ENCODE measurements around the gene ATF6.

ATF6 gene

DNA sequence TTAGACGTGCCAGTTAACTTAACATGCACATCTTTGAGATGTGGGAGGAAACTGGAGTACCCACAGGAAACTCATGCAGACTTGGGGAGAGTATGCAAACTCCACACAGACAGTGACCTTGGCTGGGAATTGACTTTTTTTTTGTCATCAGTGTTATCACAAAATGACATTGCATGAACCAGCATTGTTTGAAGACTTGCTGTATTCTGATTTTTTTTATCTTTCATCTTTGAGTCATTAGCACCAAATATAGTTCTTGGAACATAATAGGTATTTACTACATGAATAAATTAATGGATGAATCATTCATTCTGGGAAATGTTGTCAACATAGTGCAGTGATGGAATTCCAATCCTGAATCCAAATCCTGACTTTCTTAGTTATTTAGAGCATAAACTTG lies 77.0 kb downstream of the ATF6 start:
- Histone ChIP-seq H3K4me3 (ENCODE audit: low read length in 2 of 2) (no peak overlapping the region), H3K4me1 (ENCODE audit: control insufficient read depth in 2 of 2, insufficient read depth in 2 of 2, low read length in 2 of 2) (no peaks in the 10 kb centered on the region), H3K9me3 (ENCODE audit: control insufficient read depth in 2 of 2, low read length in 2 of 2) (no peaks in the 10 kb centered on the region), H3K27me3 (ENCODE audit: control insufficient read depth in 2 of 2, insufficient read depth in 2 of 2, low read length in 2 of 2) (no peaks in the 10 kb centered on the region), H3K27ac (ENCODE audit: low read depth in 2 of 2, low read length in 2 of 2) (no peak overlapping the region), H3K36me3 (ENCODE audit: control insufficient read depth in 2 of 2, insufficient read depth in 2 of 2, low read length in 2 of 2) (peaks cover 9 to 11% of the 10 kb centered on the region in 2 donors), H3K9ac (ENCODE audit: low read depth in 1 of 2, low read length in 2 of 2) (no peak overlapping the region)

DNA sequence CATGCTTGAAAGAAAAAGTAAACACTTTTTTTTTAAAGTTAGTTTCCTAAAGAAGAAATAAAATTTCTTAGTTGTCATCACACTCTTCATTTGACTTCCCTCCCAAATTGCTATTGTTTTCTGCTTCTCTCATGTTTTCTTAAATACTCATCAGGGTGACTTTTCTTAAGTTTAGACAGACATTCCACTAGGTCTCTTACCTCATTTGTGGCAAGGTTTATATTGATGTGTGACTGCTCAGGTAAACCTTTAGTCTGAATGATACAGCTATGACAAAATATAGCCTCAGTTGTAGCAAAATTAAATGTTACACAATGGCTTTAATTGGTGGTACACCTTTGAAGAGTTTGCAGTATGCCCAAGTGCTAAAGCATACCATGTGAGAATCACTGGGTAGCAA lies 78.6 kb downstream of the ATF6 start:
- H3K36me3 ChIP-seq (ENCODE audit: control insufficient read depth in 2 of 2, insufficient read depth in 2 of 2, low read length in 2 of 2), result peaks cover 9 to 15% of the 10 kb centered on the region in 2 donors
- no peak overlapping the region for H3K27ac ChIP-seq (ENCODE audit: low read depth in 2 of 2, low read length in 2 of 2)
- no peaks in the 10 kb centered on the region for H3K27me3 ChIP-seq (ENCODE audit: control insufficient read depth in 2 of 2, insufficient read depth in 2 of 2, low read length in 2 of 2)
- no peak overlapping the region for H3K4me3 ChIP-seq (ENCODE audit: low read length in 2 of 2)
- no peaks in the 10 kb centered on the region for H3K9me3 ChIP-seq (ENCODE audit: control insufficient read depth in 2 of 2, low read length in 2 of 2)
- no peaks in the 10 kb centered on the region for H3K4me1 ChIP-seq (ENCODE audit: control insufficient read depth in 2 of 2, insufficient read depth in 2 of 2, low read length in 2 of 2)
- no peak overlapping the region for H3K9ac ChIP-seq (ENCODE audit: low read depth in 1 of 2, low read length in 2 of 2)

DNA sequence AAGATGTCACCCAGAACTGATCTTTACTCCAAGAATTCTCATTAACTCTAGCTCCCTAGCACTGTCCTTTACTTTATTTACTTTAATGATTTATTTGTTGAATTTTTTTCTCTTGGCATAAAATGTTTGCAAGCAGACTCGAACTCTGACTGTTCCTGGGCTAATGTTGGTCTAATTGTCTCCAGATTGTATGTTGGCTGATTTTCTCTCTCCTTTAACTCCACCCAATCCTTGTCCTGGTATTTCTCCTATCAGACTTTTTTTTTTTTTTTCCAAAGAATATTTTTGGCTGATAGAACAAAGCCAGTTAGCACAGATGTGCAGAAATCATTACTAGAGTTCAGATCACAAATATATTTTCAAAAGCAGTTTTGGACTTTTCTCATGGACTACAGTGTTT lies 82.6 kb downstream of the ATF6 start:
- Histone ChIP-seq H3K9ac (ENCODE audit: low read depth in 1 of 2, low read length in 2 of 2) (no peak overlapping the region), H3K27me3 (ENCODE audit: control insufficient read depth in 2 of 2, insufficient read depth in 2 of 2, low read length in 2 of 2) (no peaks in the 10 kb centered on the region), H3K36me3 (ENCODE audit: control insufficient read depth in 2 of 2, insufficient read depth in 2 of 2, low read length in 2 of 2) (peaks cover 15 to 21% of the 10 kb centered on the region in 2 donors), H3K9me3 (ENCODE audit: control insufficient read depth in 2 of 2, low read length in 2 of 2) (no peaks in the 10 kb centered on the region), H3K4me1 (ENCODE audit: control insufficient read depth in 2 of 2, insufficient read depth in 2 of 2, low read length in 2 of 2) (no peaks in the 10 kb centered on the region), H3K27ac (ENCODE audit: low read depth in 2 of 2, low read length in 2 of 2) (no peak overlapping the region), H3K4me3 (ENCODE audit: low read length in 2 of 2) (no peak overlapping the region)

DNA sequence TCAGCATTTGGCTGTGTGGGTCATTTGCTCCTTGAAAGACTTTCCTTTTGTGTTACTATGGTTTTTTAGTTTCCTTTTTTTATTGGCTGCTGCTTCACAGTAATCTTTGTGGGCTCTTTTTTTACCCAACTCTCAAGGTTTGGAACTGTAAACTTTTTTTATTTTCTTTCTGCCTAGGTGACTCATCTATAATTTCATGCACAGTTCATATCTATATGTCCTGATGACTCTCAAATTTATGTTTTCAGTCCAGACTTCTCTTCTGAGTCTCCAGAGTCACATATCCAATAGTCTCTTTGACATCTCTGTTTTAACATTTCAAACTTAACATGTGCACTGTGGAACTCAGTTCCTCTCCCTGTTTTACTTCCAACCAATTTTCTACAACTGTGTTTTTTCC lies 83.4 kb downstream of the ATF6 start:
- no peak overlapping the region for H3K27ac ChIP-seq (ENCODE audit: low read depth in 2 of 2, low read length in 2 of 2)
- no peak overlapping the region for H3K4me3 ChIP-seq (ENCODE audit: low read length in 2 of 2)
- no peaks in the 10 kb centered on the region for H3K4me1 ChIP-seq (ENCODE audit: control insufficient read depth in 2 of 2, insufficient read depth in 2 of 2, low read length in 2 of 2)
- H3K9me3 ChIP-seq (ENCODE audit: control insufficient read depth in 2 of 2, low read length in 2 of 2), result no peaks in the 10 kb centered on the region
- no peak overlapping the region for H3K9ac ChIP-seq (ENCODE audit: low read depth in 1 of 2, low read length in 2 of 2)
- H3K27me3 ChIP-seq (ENCODE audit: control insufficient read depth in 2 of 2, insufficient read depth in 2 of 2, low read length in 2 of 2), result no peaks in the 10 kb centered on the region
- H3K36me3 ChIP-seq (ENCODE audit: control insufficient read depth in 2 of 2, insufficient read depth in 2 of 2, low read length in 2 of 2), result peaks cover 18 to 28% of the 10 kb centered on the region in 2 donors

DNA sequence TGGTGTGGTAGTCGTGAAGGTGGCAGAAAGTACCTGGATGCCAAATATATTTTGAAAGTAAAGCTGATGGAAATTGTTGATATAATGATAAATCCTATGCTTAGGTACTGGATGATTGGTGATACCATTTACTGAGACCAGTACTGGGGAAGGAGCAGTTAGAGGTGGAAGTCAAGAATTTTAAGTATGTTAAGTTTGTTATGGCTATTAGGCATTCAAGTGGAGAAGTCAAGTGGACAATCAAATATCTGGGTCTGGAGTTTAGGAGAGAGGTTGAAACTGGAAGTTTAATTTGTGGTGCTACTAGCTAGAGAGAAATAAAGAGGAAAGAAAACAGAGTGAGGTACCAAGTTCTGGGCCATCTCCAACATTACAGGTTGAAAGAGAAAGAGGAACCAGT lies 89.1 kb downstream of the ATF6 start:
- Histone ChIP-seq H3K27ac (ENCODE audit: low read depth in 2 of 2, low read length in 2 of 2) (no peak overlapping the region), H3K4me1 (ENCODE audit: control insufficient read depth in 2 of 2, insufficient read depth in 2 of 2, low read length in 2 of 2) (no peaks in the 10 kb centered on the region), H3K9me3 (ENCODE audit: control insufficient read depth in 2 of 2, low read length in 2 of 2) (no peaks in the 10 kb centered on the region), H3K4me3 (ENCODE audit: low read length in 2 of 2) (no peak overlapping the region), H3K27me3 (ENCODE audit: control insufficient read depth in 2 of 2, insufficient read depth in 2 of 2, low read length in 2 of 2) (no peaks in the 10 kb centered on the region), H3K36me3 (ENCODE audit: control insufficient read depth in 2 of 2, insufficient read depth in 2 of 2, low read length in 2 of 2) (peaks cover 5 to 32% of the 10 kb centered on the region in 2 donors), H3K9ac (ENCODE audit: low read depth in 1 of 2, low read length in 2 of 2) (no peak overlapping the region)

DNA sequence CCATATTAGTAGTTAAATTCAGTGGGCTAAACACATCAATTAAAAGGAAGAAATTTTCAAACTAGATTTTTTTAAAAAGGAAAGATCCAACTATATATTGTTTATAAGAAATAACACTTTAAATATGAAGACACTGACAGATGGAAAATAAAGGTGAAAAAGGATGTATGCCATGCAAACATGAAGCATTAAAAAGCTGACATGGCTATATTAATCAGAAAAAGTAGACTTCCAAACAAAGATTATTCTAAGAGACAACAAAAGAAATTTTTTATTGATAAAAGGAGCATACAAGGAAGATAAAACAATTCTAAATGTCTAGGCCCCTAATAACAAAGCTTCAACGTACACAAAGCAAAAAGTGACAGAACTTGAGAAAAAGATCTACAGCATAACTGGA lies 92.2 kb downstream of the ATF6 start:
- no peak overlapping the region for H3K27ac ChIP-seq (ENCODE audit: low read depth in 2 of 2, low read length in 2 of 2)

DNA sequence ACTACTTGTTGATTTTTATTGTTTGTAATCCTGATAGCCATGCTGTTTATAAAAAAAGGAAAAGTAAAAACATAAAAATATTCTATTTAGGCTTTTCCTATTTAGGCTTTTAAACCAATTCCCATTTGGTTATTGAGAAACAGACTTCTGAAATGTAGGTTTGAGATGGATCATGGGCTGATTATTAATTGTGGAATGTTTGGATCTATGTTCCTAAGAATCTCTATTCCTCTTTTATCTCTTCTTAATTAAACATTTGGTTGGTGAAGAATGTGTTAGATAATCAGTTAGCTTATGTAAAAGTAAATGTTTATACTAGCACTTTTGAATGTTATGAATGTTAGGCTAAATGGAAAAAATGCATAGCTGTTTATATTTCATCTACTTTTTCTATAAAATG lies 97.4 kb downstream of the ATF6 start:
- Histone ChIP-seq H3K4me1 (ENCODE audit: control insufficient read depth in 2 of 2, insufficient read depth in 2 of 2, low read length in 2 of 2) (no peaks in the 10 kb centered on the region), H3K9me3 (ENCODE audit: control insufficient read depth in 2 of 2, low read length in 2 of 2) (no peaks in the 10 kb centered on the region), H3K36me3 (ENCODE audit: control insufficient read depth in 2 of 2, insufficient read depth in 2 of 2, low read length in 2 of 2) (peaks cover 9 to 10% of the 10 kb centered on the region in 2 donors), H3K27ac (ENCODE audit: low read depth in 2 of 2, low read length in 2 of 2) (no peak overlapping the region), H3K27me3 (ENCODE audit: control insufficient read depth in 2 of 2, insufficient read depth in 2 of 2, low read length in 2 of 2) (no peaks in the 10 kb centered on the region), H3K9ac (ENCODE audit: low read depth in 1 of 2, low read length in 2 of 2) (no peak overlapping the region), H3K4me3 (ENCODE audit: low read length in 2 of 2) (no peak overlapping the region)

More for the DNA sequence above, 92.2 kb downstream of the ATF6 start:
- Histone ChIP-seq H3K4me1 (ENCODE audit: control insufficient read depth in 2 of 2, insufficient read depth in 2 of 2, low read length in 2 of 2) (no peaks in the 10 kb centered on the region), H3K9me3 (ENCODE audit: control insufficient read depth in 2 of 2, low read length in 2 of 2) (no peaks in the 10 kb centered on the region), H3K36me3 (ENCODE audit: control insufficient read depth in 2 of 2, insufficient read depth in 2 of 2, low read length in 2 of 2) (peaks cover 9 to 21% of the 10 kb centered on the region in 2 donors), H3K27me3 (ENCODE audit: control insufficient read depth in 2 of 2, insufficient read depth in 2 of 2, low read length in 2 of 2) (no peaks in the 10 kb centered on the region), H3K9ac (ENCODE audit: low read depth in 1 of 2, low read length in 2 of 2) (no peak overlapping the region), H3K4me3 (ENCODE audit: low read length in 2 of 2) (no peak overlapping the region)

DNA sequence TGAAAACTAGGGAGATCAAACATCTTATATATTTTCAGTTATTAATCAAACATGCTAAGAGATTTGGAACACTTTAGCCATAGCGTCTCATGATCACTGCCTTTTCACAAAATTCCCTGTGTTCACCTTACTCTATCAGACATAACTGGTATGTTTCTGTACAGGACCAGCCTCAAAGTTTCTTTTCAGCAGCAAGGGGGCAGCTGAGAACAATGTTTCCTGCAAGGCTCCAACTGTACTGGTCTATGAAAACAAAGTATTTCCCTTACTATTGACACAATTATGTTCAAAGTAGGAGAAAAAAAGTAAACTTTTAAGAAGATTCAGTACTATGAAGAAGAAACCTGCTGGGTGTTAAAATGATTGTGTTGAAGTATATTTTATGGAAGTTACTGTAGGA lies 98.5 kb downstream of the ATF6 start:
- no peak overlapping the region for H3K9ac ChIP-seq (ENCODE audit: low read depth in 1 of 2, low read length in 2 of 2)
- no peaks in the 10 kb centered on the region for H3K9me3 ChIP-seq (ENCODE audit: control insufficient read depth in 2 of 2, low read length in 2 of 2)
- peaks cover 9 to 10% of the 10 kb centered on the region in 2 donors for H3K36me3 ChIP-seq (ENCODE audit: control insufficient read depth in 2 of 2, insufficient read depth in 2 of 2, low read length in 2 of 2)
- no peaks in the 10 kb centered on the region for H3K27me3 ChIP-seq (ENCODE audit: control insufficient read depth in 2 of 2, insufficient read depth in 2 of 2, low read length in 2 of 2)
- H3K4me1 ChIP-seq (ENCODE audit: control insufficient read depth in 2 of 2, insufficient read depth in 2 of 2, low read length in 2 of 2), result no peaks in the 10 kb centered on the region
- no peak overlapping the region for H3K27ac ChIP-seq (ENCODE audit: low read depth in 2 of 2, low read length in 2 of 2)
- no peak overlapping the region for H3K4me3 ChIP-seq (ENCODE audit: low read length in 2 of 2)

DNA sequence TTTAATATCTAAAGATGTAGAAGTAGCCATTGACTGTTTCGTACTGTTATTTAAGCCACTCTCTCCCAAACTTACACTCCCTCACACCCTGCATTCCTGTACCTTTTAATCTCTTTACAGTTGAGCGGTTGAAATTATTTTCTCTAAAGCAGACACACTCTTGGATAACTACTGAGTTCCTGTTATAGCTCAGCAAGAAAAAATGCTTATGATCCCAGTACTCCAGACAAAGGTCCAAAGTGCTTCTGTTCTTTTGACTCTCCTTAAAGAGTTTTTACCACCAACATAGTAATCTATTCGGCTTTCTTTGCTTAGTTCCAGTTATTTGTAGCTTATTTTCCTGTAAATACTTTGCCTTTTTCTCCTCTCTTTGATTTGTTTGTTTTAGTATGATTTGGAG lies 100.1 kb downstream of the ATF6 start:
- H3K27ac ChIP-seq (ENCODE audit: low read depth in 2 of 2, low read length in 2 of 2), result no peak overlapping the region
- H3K27me3 ChIP-seq (ENCODE audit: control insufficient read depth in 2 of 2, insufficient read depth in 2 of 2, low read length in 2 of 2), result no peaks in the 10 kb centered on the region
- H3K36me3 ChIP-seq (ENCODE audit: control insufficient read depth in 2 of 2, insufficient read depth in 2 of 2, low read length in 2 of 2), result peaks cover 7 to 9% of the 10 kb centered on the region in 2 donors
- no peak overlapping the region for H3K9ac ChIP-seq (ENCODE audit: low read depth in 1 of 2, low read length in 2 of 2)
- no peak overlapping the region for H3K4me3 ChIP-seq (ENCODE audit: low read length in 2 of 2)
- no peaks in the 10 kb centered on the region for H3K4me1 ChIP-seq (ENCODE audit: control insufficient read depth in 2 of 2, insufficient read depth in 2 of 2, low read length in 2 of 2)
- H3K9me3 ChIP-seq (ENCODE audit: control insufficient read depth in 2 of 2, low read length in 2 of 2), result no peaks in the 10 kb centered on the region

DNA sequence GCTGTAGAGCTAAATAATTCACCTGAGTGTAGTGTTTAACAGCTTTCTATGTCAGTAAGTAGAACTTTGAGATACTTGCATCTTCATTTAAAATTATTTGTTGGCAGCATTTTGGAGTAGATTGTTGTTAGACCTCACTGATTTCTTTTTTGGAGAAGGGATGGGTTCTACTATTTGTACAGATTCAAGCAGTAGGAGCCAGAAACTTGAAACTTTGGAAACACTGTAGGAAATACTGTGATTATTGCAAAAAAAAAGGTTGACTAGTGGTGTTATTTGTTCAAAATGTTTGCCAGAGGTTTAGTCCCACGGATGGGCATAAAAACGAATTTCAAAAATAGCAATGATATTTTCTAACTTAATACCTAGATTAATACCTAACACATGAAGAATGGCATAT lies 102.7 kb downstream of the ATF6 start:
- H3K9ac ChIP-seq (ENCODE audit: low read depth in 1 of 2, low read length in 2 of 2), result no peak overlapping the region
- H3K27me3 ChIP-seq (ENCODE audit: control insufficient read depth in 2 of 2, insufficient read depth in 2 of 2, low read length in 2 of 2), result no peaks in the 10 kb centered on the region
- H3K4me1 ChIP-seq (ENCODE audit: control insufficient read depth in 2 of 2, insufficient read depth in 2 of 2, low read length in 2 of 2), result no peaks in the 10 kb centered on the region
- H3K4me3 ChIP-seq (ENCODE audit: low read length in 2 of 2), result no peak overlapping the region
- H3K9me3 ChIP-seq (ENCODE audit: control insufficient read depth in 2 of 2, low read length in 2 of 2), result no peaks in the 10 kb centered on the region
- no peak overlapping the region for H3K27ac ChIP-seq (ENCODE audit: low read depth in 2 of 2, low read length in 2 of 2)
- peaks cover 0 to 6% of the 10 kb centered on the region in 2 donors for H3K36me3 ChIP-seq (ENCODE audit: control insufficient read depth in 2 of 2, insufficient read depth in 2 of 2, low read length in 2 of 2)

DNA sequence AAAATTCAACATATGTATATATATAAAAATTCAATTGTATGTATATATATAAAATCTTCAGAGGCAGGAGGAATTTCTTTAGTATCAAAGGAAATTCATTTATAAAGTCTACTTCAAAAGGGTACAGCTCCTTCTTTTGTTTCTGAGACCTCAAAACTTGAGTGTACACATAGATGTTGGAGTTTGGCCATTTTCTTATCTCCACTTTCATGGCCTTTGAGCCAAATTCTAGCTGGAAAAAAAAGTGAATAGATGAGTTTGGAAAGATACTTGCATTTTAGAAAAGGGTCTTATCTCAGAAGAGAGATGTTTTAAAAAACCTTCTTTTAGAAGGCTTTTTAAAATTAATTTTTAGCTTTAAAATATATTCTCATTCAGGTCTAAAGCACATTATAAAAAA lies 103.2 kb downstream of the ATF6 start:
- Histone ChIP-seq H3K4me3 (ENCODE audit: low read length in 2 of 2) (no peak overlapping the region), H3K9me3 (ENCODE audit: control insufficient read depth in 2 of 2, low read length in 2 of 2) (no peaks in the 10 kb centered on the region), H3K9ac (ENCODE audit: low read depth in 1 of 2, low read length in 2 of 2) (no peak overlapping the region), H3K36me3 (ENCODE audit: control insufficient read depth in 2 of 2, insufficient read depth in 2 of 2, low read length in 2 of 2) (peaks cover 0 to 2% of the 10 kb centered on the region in 2 donors), H3K4me1 (ENCODE audit: control insufficient read depth in 2 of 2, insufficient read depth in 2 of 2, low read length in 2 of 2) (no peaks in the 10 kb centered on the region), H3K27me3 (ENCODE audit: control insufficient read depth in 2 of 2, insufficient read depth in 2 of 2, low read length in 2 of 2) (no peaks in the 10 kb centered on the region), H3K27ac (ENCODE audit: low read depth in 2 of 2, low read length in 2 of 2) (no peak overlapping the region)
